Mucosa of stomach (tissue), 1 donor: ENCODE results near the gene RPL29.

Source experiments
- H3K27me3 ChIP-seq: one replicate; pipeline ENCODE4 v1.7.0; 2013; ENCODE audit warnings: mild to moderate bottlenecking, low read length; ENCODE audit not compliant: control insufficient read depth, insufficient read depth
- H3K36me3 ChIP-seq: one replicate; pipeline ENCODE4 v1.7.0; 2013; ENCODE audit warnings: low read length; ENCODE audit not compliant: control insufficient read depth, insufficient read depth
- H3K4me1 ChIP-seq: one replicate; pipeline ENCODE4 v1.7.0; 2013; ENCODE audit warnings: mild to moderate bottlenecking, low read length; ENCODE audit not compliant: control insufficient read depth, insufficient read depth
- H3K4me3 ChIP-seq: one replicate; pipeline ENCODE4 v1.7.0; 2013; ENCODE audit warnings: low read length
- H3K9ac ChIP-seq: one replicate; pipeline ENCODE4 v1.7.0; 2013; ENCODE audit warnings: mild to moderate bottlenecking, low read length, moderate library complexity
- H3K9me3 ChIP-seq: one replicate; pipeline ENCODE4 v1.7.0; 2013; ENCODE audit warnings: mild to moderate bottlenecking, low read length, moderate library complexity; ENCODE audit not compliant: control insufficient read depth
- donor health status: Pancreatic carcinoma.

Gene RPL29

GRCh38 chr3:51962854-51963530 lies 32.7 kb downstream of the RPL29 start:
- no peaks in the 10 kb centered on the region for H3K27me3 ChIP-seq
- no peaks in the 10 kb centered on the region for H3K36me3 ChIP-seq
- no peak overlapping the region for H3K9ac ChIP-seq

DNA sequence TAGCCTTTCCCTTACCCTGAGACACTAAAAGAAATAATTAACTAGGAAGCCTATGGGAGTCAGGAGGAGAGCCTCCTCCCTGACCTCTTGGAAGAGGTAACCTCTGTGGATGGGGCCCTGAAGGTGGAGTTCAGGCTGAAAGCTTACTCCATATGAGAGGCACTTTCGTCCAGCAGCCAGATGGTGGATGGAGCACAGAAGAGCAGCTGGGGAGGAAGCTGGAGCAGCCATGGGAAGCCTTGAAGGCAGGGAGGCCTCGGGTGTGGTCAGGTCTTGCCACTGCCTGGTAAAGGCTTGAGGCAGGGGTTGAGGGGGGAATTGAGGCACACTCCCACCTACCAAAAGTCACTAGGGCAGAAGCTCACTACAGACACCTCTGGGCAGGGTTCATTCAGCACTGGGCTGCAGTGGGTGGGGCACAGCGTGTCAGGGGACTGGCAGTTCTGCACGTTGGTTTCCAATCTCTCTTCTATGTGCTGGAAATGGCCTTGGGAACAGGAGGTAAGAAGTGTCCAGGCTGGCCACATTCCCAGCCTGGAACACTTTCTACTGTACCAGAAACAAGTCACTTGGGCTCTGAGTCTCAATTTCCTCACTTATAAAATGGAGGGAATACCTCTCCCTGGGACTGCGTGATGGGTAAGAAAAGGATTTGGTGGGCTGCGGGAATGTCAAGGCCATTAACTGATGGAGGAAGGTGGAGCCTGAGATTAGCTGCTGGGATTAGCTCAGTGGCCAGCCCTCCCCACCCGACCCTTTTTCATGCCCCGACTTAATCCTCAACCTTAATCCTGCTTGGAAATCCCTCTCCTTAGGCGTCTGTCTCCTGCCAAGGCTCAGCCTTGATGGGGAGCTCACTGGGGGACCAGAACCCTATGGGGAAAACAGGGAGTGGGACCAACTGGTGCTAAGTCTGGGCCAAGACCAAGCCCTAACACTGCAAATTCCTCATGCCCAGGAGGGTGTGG lies 33.8 kb downstream of the RPL29 start:
- H3K4me3 ChIP-seq, result no peak overlapping the region
- no peaks in the 10 kb centered on the region for H3K9me3 ChIP-seq
- no peaks in the 10 kb centered on the region for H3K27me3 ChIP-seq
- no peaks in the 10 kb centered on the region for H3K36me3 ChIP-seq
- H3K4me1 ChIP-seq, result peaks cover 15% of the 10 kb centered on the region
- H3K9ac ChIP-seq, result no peak overlapping the region

More at GRCh38 chr3:51962854-51963530, 32.7 kb downstream of the RPL29 start:
- Histone ChIP-seq H3K4me3 (no peak overlapping the region), H3K9me3 (no peaks in the 10 kb centered on the region), H3K4me1 (peaks cover 19% of the 10 kb centered on the region)

DNA sequence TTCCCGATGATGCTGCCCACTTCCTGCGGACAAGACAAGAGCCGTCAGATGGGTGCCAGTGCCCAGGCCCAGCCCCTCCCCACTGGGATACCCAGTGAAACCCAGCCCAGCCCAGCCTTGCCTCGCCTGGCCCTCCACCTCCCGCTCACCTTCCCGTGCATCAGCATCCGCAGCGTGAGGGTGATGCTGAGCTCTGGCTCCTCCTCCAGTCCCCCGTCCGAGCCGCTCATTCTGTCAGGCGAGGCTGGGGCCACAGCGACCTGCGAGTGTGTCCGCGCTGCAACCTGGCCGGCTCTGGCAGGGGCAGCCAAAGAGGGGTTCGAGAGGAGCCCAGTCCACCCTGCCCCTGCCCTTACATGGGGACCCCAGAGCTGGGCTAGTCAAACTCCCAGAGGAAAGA lies 34.7 kb downstream of the RPL29 start:
- Histone ChIP-seq H3K27me3 (peaks cover 8% of the 10 kb centered on the region), H3K4me1 (peaks cover 13% of the 10 kb centered on the region), H3K9ac (no peak overlapping the region), H3K4me3 (no peak overlapping the region), H3K9me3 (no peaks in the 10 kb centered on the region), H3K36me3 (no peaks in the 10 kb centered on the region)

DNA sequence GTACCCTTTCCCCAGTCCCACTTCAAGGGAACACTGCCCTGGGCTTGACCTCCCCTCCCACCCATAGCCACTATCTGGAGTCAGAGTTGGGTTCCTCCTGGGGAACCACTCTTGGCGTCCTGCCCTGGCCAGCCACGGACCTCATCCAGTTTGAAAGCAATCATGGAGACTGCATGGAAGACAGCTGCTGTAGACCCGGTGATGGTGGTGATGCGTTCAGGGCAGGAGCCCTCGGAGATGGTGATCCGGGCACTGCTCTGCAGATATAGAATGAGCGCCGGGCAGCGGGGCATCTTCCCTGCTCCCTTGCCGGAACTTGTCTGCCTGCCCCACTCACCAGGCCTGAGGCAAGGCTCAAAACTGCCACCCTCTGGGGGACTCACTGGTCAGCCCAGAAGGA lies 35.3 kb downstream of the RPL29 start:
- no peak overlapping the region for H3K4me3 ChIP-seq
- no peak overlapping the region for H3K9ac ChIP-seq
- H3K4me1 ChIP-seq, result peaks cover 13% of the 10 kb centered on the region
- peaks cover 13% of the 10 kb centered on the region for H3K27me3 ChIP-seq
- H3K36me3 ChIP-seq, result no peaks in the 10 kb centered on the region
- H3K9me3 ChIP-seq, result no peaks in the 10 kb centered on the region

DNA sequence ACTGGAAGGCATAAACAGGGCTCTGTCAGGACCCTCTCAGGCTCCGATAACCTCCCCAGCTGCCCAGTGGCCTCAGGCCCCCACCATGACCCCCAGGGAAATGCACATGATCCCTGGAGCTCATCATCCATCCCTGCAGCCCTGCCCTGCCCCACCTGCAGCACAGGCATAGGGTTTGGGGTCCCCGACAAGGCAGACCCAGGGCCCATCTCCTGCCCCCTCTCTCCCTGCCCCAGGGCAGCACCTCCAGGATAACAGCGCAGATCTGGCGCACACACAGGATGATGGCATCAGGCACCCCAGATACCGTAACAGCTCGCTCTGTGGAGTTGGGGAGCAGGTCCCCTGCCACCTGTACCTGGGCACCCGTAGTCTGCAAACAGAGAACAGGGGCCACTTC lies 36.0 kb downstream of the RPL29 start:
- no peak overlapping the region for H3K4me3 ChIP-seq
- peaks cover 10% of the 10 kb centered on the region for H3K4me1 ChIP-seq
- H3K9ac ChIP-seq, result no peak overlapping the region
- no peaks in the 10 kb centered on the region for H3K9me3 ChIP-seq
- H3K27me3 ChIP-seq, result peaks cover 20% of the 10 kb centered on the region
- no peaks in the 10 kb centered on the region for H3K36me3 ChIP-seq

- Histone ChIP-seq H3K36me3 (no peaks in the 10 kb centered on the region), H3K9ac (no peak overlapping the region), H3K4me1 (peaks cover 10% of the 10 kb centered on the region)
Measured at GRCh38 chr3:51958603-51959521, 36.8 kb downstream of the RPL29 start.

GRCh38 chr3:51957520-51958205 lies 38.0 kb downstream of the RPL29 start:
- Histone ChIP-seq H3K36me3 (no peaks in the 10 kb centered on the region), H3K4me3 (no peak overlapping the region), H3K27me3 (peaks cover 22% of the 10 kb centered on the region), H3K4me1 (peaks cover 10% of the 10 kb centered on the region), H3K9me3 (no peaks in the 10 kb centered on the region), H3K9ac (no peak overlapping the region)

More at GRCh38 chr3:51958603-51959521, 36.8 kb downstream of the RPL29 start:
- Histone ChIP-seq H3K4me3 (no peak overlapping the region), H3K27me3 (peaks cover 22% of the 10 kb centered on the region), H3K9me3 (no peaks in the 10 kb centered on the region)

DNA sequence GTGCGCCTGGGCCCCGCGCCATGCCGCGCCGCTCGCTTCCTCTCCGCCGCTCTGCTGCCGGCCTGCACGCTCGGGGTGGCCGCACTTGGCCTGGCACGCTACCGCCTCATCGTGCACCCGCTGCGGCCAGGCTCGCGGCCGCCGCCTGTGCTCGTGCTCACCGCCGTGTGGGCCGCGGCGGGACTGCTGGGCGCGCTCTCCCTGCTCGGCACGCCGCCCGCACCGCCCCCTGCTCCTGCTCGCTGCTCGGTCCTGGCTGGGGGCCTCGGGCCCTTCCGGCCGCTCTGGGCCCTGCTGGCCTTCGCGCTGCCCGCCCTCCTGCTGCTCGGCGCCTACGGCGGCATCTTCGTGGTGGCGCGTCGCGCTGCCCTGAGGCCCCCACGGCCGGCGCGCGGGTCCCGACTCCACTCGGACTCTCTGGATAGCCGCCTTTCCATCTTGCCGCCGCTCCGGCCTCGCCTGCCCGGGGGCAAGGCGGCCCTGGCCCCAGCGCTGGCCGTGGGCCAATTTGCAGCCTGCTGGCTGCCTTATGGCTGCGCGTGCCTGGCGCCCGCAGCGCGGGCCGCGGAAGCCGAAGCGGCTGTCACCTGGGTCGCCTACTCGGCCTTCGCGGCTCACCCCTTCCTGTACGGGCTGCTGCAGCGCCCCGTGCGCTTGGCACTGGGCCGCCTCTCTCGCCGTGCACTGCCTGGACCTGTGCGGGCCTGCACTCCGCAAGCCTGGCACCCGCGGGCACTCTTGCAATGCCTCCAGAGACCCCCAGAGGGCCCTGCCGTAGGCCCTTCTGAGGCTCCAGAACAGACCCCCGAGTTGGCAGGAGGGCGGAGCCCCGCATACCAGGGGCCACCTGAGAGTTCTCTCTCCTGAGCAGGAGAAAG lies 39.6 kb downstream of the RPL29 start:
- Histone ChIP-seq H3K27me3 (peaks cover 22% of the 10 kb centered on the region), H3K9me3 (no peaks in the 10 kb centered on the region), H3K36me3 (no peaks in the 10 kb centered on the region), H3K9ac (no peak overlapping the region), H3K4me3 (no peak overlapping the region), H3K4me1 (peaks cover 10% of the 10 kb centered on the region)

DNA sequence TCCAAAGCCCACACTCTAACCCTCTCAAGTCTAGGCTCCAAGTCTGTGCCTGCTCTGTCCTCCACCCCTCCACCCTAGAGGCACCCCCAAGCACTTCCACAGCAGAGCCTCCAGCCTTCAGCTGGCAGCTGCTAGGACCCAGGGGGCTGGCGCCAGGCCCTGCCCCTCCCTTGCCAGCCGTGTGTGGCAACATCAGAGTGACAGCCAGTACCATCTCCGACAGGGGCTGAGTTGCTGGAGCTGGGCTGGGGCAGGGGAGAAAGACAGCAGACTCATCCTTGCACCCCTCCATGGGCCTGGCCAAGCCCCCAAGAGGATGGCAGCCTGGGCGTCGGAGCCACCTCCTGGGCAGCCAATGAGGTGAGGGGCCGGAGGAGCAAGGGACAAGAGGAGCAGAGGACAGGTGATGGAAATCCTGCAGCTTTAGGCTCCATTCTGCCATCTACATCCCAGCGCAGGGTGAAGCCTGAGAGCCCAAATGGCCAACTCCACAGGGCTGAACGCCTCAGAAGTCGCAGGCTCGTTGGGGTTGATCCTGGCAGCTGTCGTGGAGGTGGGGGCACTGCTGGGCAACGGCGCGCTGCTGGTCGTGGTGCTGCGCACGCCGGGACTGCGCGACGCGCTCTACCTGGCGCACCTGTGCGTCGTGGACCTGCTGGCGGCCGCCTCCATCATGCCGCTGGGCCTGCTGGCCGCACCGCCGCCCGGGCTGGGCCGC lies 40.4 kb downstream of the RPL29 start, which contains the start of gene GPR62:
GPR62 (plus strand) TSS at position 207 of the 718 bp plus-strand sequence; CDS start at position 479, 272 bp downstream.
- peaks cover 22% of the 10 kb centered on the region for H3K27me3 ChIP-seq
- no peak within 1 kb of the TSS for H3K4me3 ChIP-seq

GRCh38 chr3:51954713-51955112 lies 41.0 kb downstream of the RPL29 start:
- H3K27me3 ChIP-seq, result peaks cover 22% of the 10 kb centered on the region
- H3K4me3 ChIP-seq, result no peak overlapping the region
- H3K4me1 ChIP-seq, result peaks cover 10% of the 10 kb centered on the region
- no peaks in the 10 kb centered on the region for H3K36me3 ChIP-seq
- no peaks in the 10 kb centered on the region for H3K9me3 ChIP-seq
- no peak overlapping the region for H3K9ac ChIP-seq

More for the DNA sequence above, 40.4 kb downstream of the RPL29 start, which contains the start of gene GPR62:
- H3K9ac ChIP-seq, result no peak within 1 kb of the TSS
- H3K9me3 ChIP-seq, result no peaks in the 10 kb centered on the region
- H3K36me3 ChIP-seq, result no peaks in the 10 kb centered on the region
- H3K4me1 ChIP-seq, result peaks cover 10% of the 10 kb centered on the region
